ENCODE data around the gene ZNF830. TPM values are rescaled to one million over a fixed set of nuclear protein-coding genes. Genes with fewer than 3 reads are reported as not detected.

The ZNF830 gene
- total RNA-seq, result 10 to 100 TPM in 1 of 4 donors, 1 to 10 TPM in 3; 6.0 to 11.0 (median 7.2) TPM

GRCh38 chr17:34961093-34961911 is at the start of gene ZNF830, which contains the start of gene CCT6B:
ZNF830 (plus strand) TSS chr17:34961540; CDS start chr17:34961567, 27 bp downstream.
CCT6B (minus strand) TSS chr17:34961460; CDS start chr17:34961393, 67 bp downstream.
- peak; percentile 99 to 100 for ATAC-seq
- intact Hi-C loops (cut with DNase I; ENCODE audit: low total_unique reads), result loop anchor here (1.0 to 10.0 kb wide), 5 partner anchors 19 to 613 kb away; partner anchors contain the start of genes LIG3, PEX12, RAD51D and RFFL

GRCh38 chr17:34913001-34913400 is 48.3 kb upstream of the ZNF830 start:
- no peaks in the 10 kb centered on the region for H3K36me3 ChIP-seq
- no peak for ATAC-seq
- TF ChIP-seq CTCF (IDR thresholded peaks at IDR 0.05 in 4 of 5, conservative IDR thresholded peaks at IDR 0.05 in 1 of 5), result no peak
- no peak for TF ChIP-seq POLR2A (IDR thresholded peaks at IDR 0.05)
- H3K27ac ChIP-seq, result no peak overlapping the region
- no peaks in the 10 kb centered on the region for H3K27me3 ChIP-seq
- H3K4me1 ChIP-seq, result peaks cover 5% of the 10 kb centered on the region in 2 donors
- H3K4me3 ChIP-seq, result no peak overlapping the region
- intact Hi-C loops (cut with DNase I; ENCODE audit: low total_unique reads) (no loop called here), in situ Hi-C loops (cut with MboI; ENCODE audit: low sequenced_read_pairs in 4 of 4) (loop anchor here in 1 of 4 donors (25.0 kb wide), 1 partner anchor 101 kb away; no protein-coding TSS in a partner anchor)
- DNase-seq, result no peak
- H3K9me3 ChIP-seq, result no peaks in the 10 kb centered on the region

More at GRCh38 chr17:34961093-34961911, at the start of gene ZNF830, which contains the start of gene CCT6B:
- Histone ChIP-seq H3K36me3 (peaks cover 0 to 39% of the 10 kb centered on the region in 2 donors), H3K9me3 (no peaks in the 10 kb centered on the region), H3K4me1 (peaks cover 23 to 26% of the 10 kb centered on the region in 2 donors), H3K27ac (peak within 1 kb of the TSS; percentile 90 to 98 (median 93)), H3K27me3 (no peaks in the 10 kb centered on the region), H3K4me3 (peak within 1 kb of the TSS; percentile 77 to 97 (median 92))
- in situ Hi-C loops (cut with MboI; ENCODE audit: low sequenced_read_pairs in 4 of 4), result loop anchor here in 2 of 4 donors (10.0 to 25.0 kb wide), 2 partner anchors 123 to 424 kb away; no protein-coding TSS in a partner anchor
- peak; percentile 86 to 89 for DNase-seq
- TF ChIP-seq POLR2A (IDR thresholded peaks at IDR 0.05) (peak; percentile 51 to 60), CTCF (IDR thresholded peaks at IDR 0.05 in 4 of 5, conservative IDR thresholded peaks at IDR 0.05 in 1 of 5) (no peak)

- Histone ChIP-seq H3K4me3 (no peak overlapping the region), H3K27ac (no peak overlapping the region), H3K27me3 (no peaks in the 10 kb centered on the region), H3K36me3 (no peaks in the 10 kb centered on the region), H3K4me1 (peaks cover 5% of the 10 kb centered on the region in 2 donors), H3K9me3 (no peaks in the 10 kb centered on the region)
- DNase-seq (no peak), ATAC-seq (no peak)
- intact Hi-C loops (cut with DNase I; ENCODE audit: low total_unique reads), result no loop called here
- TF ChIP-seq CTCF (IDR thresholded peaks at IDR 0.05 in 4 of 5, conservative IDR thresholded peaks at IDR 0.05 in 1 of 5) (no peak), POLR2A (IDR thresholded peaks at IDR 0.05) (no peak)
- in situ Hi-C loops (cut with MboI; ENCODE audit: low sequenced_read_pairs in 4 of 4), result loop anchor here in 1 of 4 donors (25.0 kb wide), 1 partner anchor 104 kb away; no protein-coding TSS in a partner anchor
Observed at GRCh38 chr17:34916120-34916519, 45.2 kb upstream of the ZNF830 start.

- DNase-seq (no peak), ATAC-seq (no peak)
- Histone ChIP-seq H3K4me1 (peaks cover 5% of the 10 kb centered on the region in 2 donors), H3K27ac (no peak overlapping the region), H3K27me3 (no peaks in the 10 kb centered on the region), H3K36me3 (no peaks in the 10 kb centered on the region), H3K9me3 (no peaks in the 10 kb centered on the region), H3K4me3 (no peak overlapping the region)
- in situ Hi-C loops (cut with MboI; ENCODE audit: low sequenced_read_pairs in 4 of 4), result loop anchor here in 1 of 4 donors (25.0 kb wide), 1 partner anchor 105 kb away; no protein-coding TSS in a partner anchor
- no peak for TF ChIP-seq POLR2A (IDR thresholded peaks at IDR 0.05)
- no peak for TF ChIP-seq CTCF (IDR thresholded peaks at IDR 0.05 in 4 of 5, conservative IDR thresholded peaks at IDR 0.05 in 1 of 5)
- intact Hi-C loops (cut with DNase I; ENCODE audit: low total_unique reads), result no loop called here
Observed at GRCh38 chr17:34917381-34917780, 44.0 kb upstream of the ZNF830 start.
